A673 (cell line): ENCODE data around the gene TH. TPM values are rescaled to one million over a fixed set of nuclear protein-coding genes. Genes with fewer than 3 reads are reported as not detected.

ENCODE experiments used
- BruUV-seq: library from RNA; stranded (reverse); fragments of 400-500 nt; replicated peaks from 2 replicates; lab custom pipeline; 2021; lab: Mats Ljungman, UMichigan
- CTCF ChIA-PET: fragments of 300-600 bp; sonication (Branson Sonifier 250); formaldehyde crosslinking; loops from one replicate; lab custom pipeline; 2022; ENCODE audit warnings: antibody characterized with exemption; lab: Charles Lee
- POLR2A ChIA-PET: fragments of 300-600 bp; sonication (Branson Sonifier 250); formaldehyde crosslinking; loops from one replicate; lab custom pipeline; 2022; ENCODE audit warnings: antibody characterized with exemption; ENCODE audit not compliant: low non-redundant PET; lab: Charles Lee
- DNase-seq: peaks from one replicate; pipeline ENCODE4 v3.0.0-alpha.2; 2015; ENCODE audit warnings: low spot score
- H3K27ac ChIP-seq: fragments of 200-600 bp; sonication (generic); 2 replicates; pipeline ENCODE4 v1.5.1; 2016; ENCODE audit warnings: mixed run types, low read depth, mild to moderate bottlenecking, mixed read lengths, antibody characterized with exemption, low read length; ENCODE audit not compliant: poor library complexity, severe bottlenecking
- H3K27me3 ChIP-seq: fragments of 200-600 bp; sonication (generic); replicated peaks from 2 replicates; pipeline ENCODE4 v1.6.1; 2017; ENCODE audit warnings: mixed run types, low read depth, mild to moderate bottlenecking, mixed read lengths, antibody characterized with exemption, low read length; ENCODE audit not compliant: insufficient read depth, poor library complexity
- H3K36me3 ChIP-seq: fragments of 200-600 bp; sonication (generic); 2 replicates; pipeline ENCODE4 v1.6.1; 2016; ENCODE audit warnings: mixed run types, mild to moderate bottlenecking, mixed read lengths, antibody characterized with exemption, low read length; ENCODE audit not compliant: insufficient read depth, poor library complexity, severe bottlenecking
- H3K4me1 ChIP-seq: fragments of 200-600 bp; sonication (generic); 2 replicates; pipeline ENCODE4 v1.6.1; 2017; ENCODE audit warnings: mixed run types, mild to moderate bottlenecking, mixed read lengths, antibody characterized with exemption, low read length; ENCODE audit not compliant: insufficient read depth, poor library complexity, severe bottlenecking
- H3K4me3 ChIP-seq: fragments of 200-600 bp; sonication (generic); 2 replicates; pipeline ENCODE4 v1.5.1; 2016; ENCODE audit warnings: low read depth, mixed run types, mild to moderate bottlenecking, mixed read lengths, low read length; ENCODE audit not compliant: poor library complexity, severe bottlenecking
- H3K9me3 ChIP-seq: fragments of 200-600 bp; sonication (generic); 2 replicates; pipeline ENCODE4 v1.6.1; 2016; ENCODE audit warnings: mixed run types, low read depth, mild to moderate bottlenecking, mixed read lengths, antibody characterized with exemption, low read length; ENCODE audit not compliant: poor library complexity, severe bottlenecking
- CTCF ChIP-seq: fragments of 300-800, 200-600 bp; sonication (generic); conservative IDR thresholded peaks from 2 replicates; pipeline ENCODE4 v1.5.1; 2017; ENCODE audit warnings: low read depth, mild to moderate bottlenecking, antibody characterized with exemption, low read length, moderate library complexity, mixed read lengths
- EZH2 ChIP-seq: fragments of 200-600 bp; sonication (generic); IDR thresholded peaks from 2 replicates; pipeline ENCODE4 v1.6.1; 2017; ENCODE audit warnings: borderline replicate concordance, low read depth, mild to moderate bottlenecking, mixed read lengths, antibody characterized with exemption, low read length; ENCODE audit not compliant: poor library complexity, severe bottlenecking
- intact Hi-C: fragments of 100-400 bp; cut with micrococcal nuclease; formaldehyde crosslinking; loops from one replicate; pipeline ENCODE4 v1.10.0; 2022; ENCODE audit not compliant: unreplicated experiment
- total RNA-seq: library from RNA; stranded (reverse); gene quantifications from 2 replicates; pipeline ENCODE4 v1.2.3, GENCODE V29; 2021

Gene TH
- total RNA-seq, 1 experiment from 2014 or later: not detected

- no TSS peak for BruUV-seq
- no peak overlapping the region for H3K4me3 ChIP-seq
- no peak overlapping the region for H3K27ac ChIP-seq
- no peaks in the 10 kb centered on the region for H3K9me3 ChIP-seq
- DNase-seq: no peak
- no peaks in the 10 kb centered on the region for H3K27me3 ChIP-seq
- no peak for TF ChIP-seq EZH2
- no peak for TF ChIP-seq CTCF
- POLR2A ChIA-PET: no interaction called here
- intact Hi-C loops: no loop called here
- no peaks in the 10 kb centered on the region for H3K4me1 ChIP-seq
- CTCF ChIA-PET: no interaction called here
- H3K36me3 ChIP-seq: no peaks in the 10 kb centered on the region
Measured at GRCh38 chr11:2205214-2205720, 33.7 kb upstream of the TH start.

GRCh38 chr11:2204361-2205213, 33.0 kb upstream of the TH start:
- ChIA-PET CTCF (no interaction called here), POLR2A (no interaction called here)
- BruUV-seq: no TSS peak
- Histone ChIP-seq H3K4me1 (no peaks in the 10 kb centered on the region), H3K9me3 (no peaks in the 10 kb centered on the region), H3K27me3 (no peaks in the 10 kb centered on the region), H3K4me3 (no peak overlapping the region), H3K36me3 (no peaks in the 10 kb centered on the region), H3K27ac (no peak overlapping the region)
- no peak for TF ChIP-seq EZH2
- no peak for TF ChIP-seq CTCF
- no peak for DNase-seq
- intact Hi-C loops: no loop called here

GRCh38 chr11:2203440-2204259, 32.0 kb upstream of the TH start:
- no peaks in the 10 kb centered on the region for H3K9me3 ChIP-seq
- ChIA-PET POLR2A (no interaction called here), CTCF (no interaction called here)
- H3K4me1 ChIP-seq: no peaks in the 10 kb centered on the region
- no peaks in the 10 kb centered on the region for H3K36me3 ChIP-seq
- H3K27ac ChIP-seq: no peak overlapping the region
- BruUV-seq: no TSS peak
- intact Hi-C loops: no loop called here
- TF ChIP-seq EZH2: no peak
- no peak for TF ChIP-seq CTCF
- H3K27me3 ChIP-seq: no peaks in the 10 kb centered on the region
- DNase-seq: no peak
- H3K4me3 ChIP-seq: no peak overlapping the region
